Muscle of leg (tissue), 11 donors: ENCODE measurements around the gene C19orf85. TPM values are rescaled to one million over a fixed set of nuclear protein-coding genes. Genes with fewer than 3 reads are reported as not detected.
A peak's percentile ranks its signal among the peaks of the same experiment; 100 is the strongest.

Experiments
- DNase-seq: peaks from one replicate; pipeline ENCODE4 v3.0.0; 2013
- H3K27ac ChIP-seq: one replicate; pipeline ENCODE4 v1.5.1; 2013; ENCODE audit warnings: mild to moderate bottlenecking, low read length, control low read depth
- H3K27me3 ChIP-seq: one replicate; pipeline ENCODE4 v1.6.1; 2013; ENCODE audit warnings: low read length; ENCODE audit not compliant: control insufficient read depth, insufficient read depth
- H3K36me3 ChIP-seq: one replicate; pipeline ENCODE4 v1.6.1; 2013; ENCODE audit warnings: low read length; ENCODE audit not compliant: control insufficient read depth, insufficient read depth
- H3K4me1 ChIP-seq: one replicate; pipeline ENCODE4 v1.6.1; 2013; ENCODE audit warnings: low read length; ENCODE audit not compliant: control insufficient read depth, insufficient read depth
- H3K4me3 ChIP-seq: one replicate; pipeline ENCODE4 v1.5.1; 2013; ENCODE audit warnings: low read length, control low read depth
- H3K9me3 ChIP-seq: replicated peaks from 2 replicates; pipeline ENCODE4 v1.6.1; 2013; ENCODE audit warnings: low read depth, low read length; ENCODE audit not compliant: control insufficient read depth
- WGBS: methylation state at CpG from one replicate; pipeline ENCODE4 v1.1.5; 2013; ENCODE audit warnings: missing lambda C conversion rate; ENCODE audit not compliant: insufficient coverage; 5-methylcytosine and 5-hydroxymethylcytosine counted together
- polyA plus RNA-seq, 8 donors: library from polyadenylated mRNA; unstranded; fragments of 120-200 nt; gene quantifications; one replicate each; pipeline versions ENCODE4 v1.2.1 to v1.2.3, GENCODE V29; 2013; ENCODE audit warnings: inconsistent platforms in 1 of 8, low replicate concordance in 1 of 8; ENCODE audit not compliant: insufficient read length in 8 of 8, insufficient read depth in 1 of 8
- total RNA-seq: library from RNA; stranded (reverse); fragments of 120-200 nt; gene quantifications from one replicate; pipeline ENCODE4 v1.2.4, GENCODE V29; 2013

Gene C19orf85
- total and polyA plus RNA-seq, 9 donors = not detected

DNA sequence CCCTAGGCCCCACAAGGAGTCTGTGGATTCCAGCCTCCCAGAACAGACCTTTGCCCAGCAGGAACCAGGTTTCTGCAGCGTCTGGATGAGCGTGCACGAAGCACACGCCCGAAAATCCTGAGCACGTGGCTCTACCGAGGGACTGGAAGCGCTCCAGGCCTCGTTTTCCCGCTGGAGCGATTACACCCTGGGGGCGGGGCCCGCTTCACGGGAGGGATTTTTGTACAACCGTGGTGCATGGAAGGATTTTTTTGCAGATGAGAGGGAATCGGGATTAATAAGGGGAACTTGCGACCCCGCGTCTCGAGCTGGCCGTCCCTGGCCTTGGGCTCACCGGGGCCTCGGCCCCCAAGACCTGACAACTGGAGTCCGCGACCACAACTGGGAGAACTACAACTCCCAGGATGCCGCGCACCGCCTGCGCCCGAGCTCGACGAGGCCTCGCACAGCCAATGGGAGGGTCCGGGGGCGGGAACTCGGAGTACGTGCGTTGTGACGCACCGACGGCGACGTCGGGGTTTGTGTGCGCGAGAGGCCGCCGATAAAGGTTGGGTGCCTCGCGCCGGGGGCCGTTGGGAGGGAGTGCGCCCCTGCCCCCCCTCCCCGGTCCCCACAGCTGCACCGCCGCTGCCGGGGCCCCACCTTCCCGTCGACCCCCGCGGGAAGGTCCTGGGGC lies 11.7 kb upstream of the C19orf85 start, which contains the start of gene ZNF628:
TSS of gene ZNF628 (plus strand) at position 518 of the 676 bp plus-strand sequence. CDS start 3,294 bp downstream, outside the sequence.
- peak within 1 kb of the TSS; percentile 67 for H3K4me3 ChIP-seq
- peak; percentile 100 for DNase-seq
- peak within 1 kb of the TSS; percentile 93 for H3K27ac ChIP-seq
- H3K36me3 ChIP-seq = peaks cover under 1% of the 10 kb centered on the region
- under 1% methylated on average over 44 of the region's 61 CpGs for WGBS
- H3K27me3 ChIP-seq = no peaks in the 10 kb centered on the region
- H3K9me3 ChIP-seq = no peaks in the 10 kb centered on the region
- H3K4me1 ChIP-seq = peaks cover 46% of the 10 kb centered on the region

DNA sequence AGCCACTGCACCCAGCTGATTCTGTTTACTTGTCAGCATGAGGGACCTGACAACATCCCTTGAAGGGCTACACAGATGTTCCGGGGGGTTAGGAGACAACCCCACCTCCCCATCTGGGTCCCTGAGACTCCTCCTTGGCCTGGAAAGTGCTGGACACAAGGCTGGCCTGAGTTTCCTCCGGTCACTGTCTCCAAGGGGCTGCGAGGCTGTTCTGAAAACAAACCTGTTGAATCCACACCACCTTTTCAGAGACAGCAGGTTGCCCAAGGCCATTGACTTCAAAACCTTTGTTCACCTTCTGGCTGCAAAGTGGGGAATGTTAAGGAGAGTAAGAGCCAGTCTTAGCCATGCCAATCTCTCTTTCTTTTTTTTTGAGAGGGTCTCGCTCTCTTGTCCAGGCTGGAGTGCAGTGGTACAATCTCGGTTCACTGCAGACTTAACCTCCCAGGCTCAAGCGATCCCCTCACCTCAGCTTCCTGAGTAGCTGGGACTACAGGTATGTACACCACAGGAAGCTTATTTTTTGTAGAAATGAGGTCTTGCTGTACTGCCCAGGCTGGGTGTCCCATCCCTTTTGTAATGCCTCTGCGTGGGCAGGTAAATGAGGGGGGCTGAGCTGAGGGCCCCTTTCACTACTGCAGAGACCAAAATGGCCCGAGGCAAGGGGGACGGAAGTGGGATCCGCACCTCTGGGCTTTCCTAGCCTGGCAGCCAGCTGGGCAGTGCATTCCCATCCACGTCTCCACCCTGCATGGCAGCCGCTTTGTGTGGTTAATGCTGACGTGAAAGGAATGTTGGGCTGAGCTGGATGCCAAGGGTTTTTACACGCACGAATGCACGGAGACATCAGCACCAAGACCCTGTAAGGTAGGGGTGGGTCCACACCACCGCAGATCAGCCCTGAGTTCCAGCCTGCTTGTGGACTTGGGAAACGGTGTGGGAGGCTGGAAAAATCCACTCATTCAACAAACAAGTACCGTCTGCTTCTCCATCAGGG lies 10.0 kb upstream of the C19orf85 start:
- DNase-seq = no peak
- Histone ChIP-seq H3K27ac (peak overlapping the region; percentile 52), H3K4me1 (peaks cover 46% of the 10 kb centered on the region), H3K4me3 (no peak overlapping the region), H3K27me3 (no peaks in the 10 kb centered on the region), H3K9me3 (no peaks in the 10 kb centered on the region), H3K36me3 (no peaks in the 10 kb centered on the region)
- 92% methylated on average over 5 of the region's 19 CpGs for WGBS

DNA sequence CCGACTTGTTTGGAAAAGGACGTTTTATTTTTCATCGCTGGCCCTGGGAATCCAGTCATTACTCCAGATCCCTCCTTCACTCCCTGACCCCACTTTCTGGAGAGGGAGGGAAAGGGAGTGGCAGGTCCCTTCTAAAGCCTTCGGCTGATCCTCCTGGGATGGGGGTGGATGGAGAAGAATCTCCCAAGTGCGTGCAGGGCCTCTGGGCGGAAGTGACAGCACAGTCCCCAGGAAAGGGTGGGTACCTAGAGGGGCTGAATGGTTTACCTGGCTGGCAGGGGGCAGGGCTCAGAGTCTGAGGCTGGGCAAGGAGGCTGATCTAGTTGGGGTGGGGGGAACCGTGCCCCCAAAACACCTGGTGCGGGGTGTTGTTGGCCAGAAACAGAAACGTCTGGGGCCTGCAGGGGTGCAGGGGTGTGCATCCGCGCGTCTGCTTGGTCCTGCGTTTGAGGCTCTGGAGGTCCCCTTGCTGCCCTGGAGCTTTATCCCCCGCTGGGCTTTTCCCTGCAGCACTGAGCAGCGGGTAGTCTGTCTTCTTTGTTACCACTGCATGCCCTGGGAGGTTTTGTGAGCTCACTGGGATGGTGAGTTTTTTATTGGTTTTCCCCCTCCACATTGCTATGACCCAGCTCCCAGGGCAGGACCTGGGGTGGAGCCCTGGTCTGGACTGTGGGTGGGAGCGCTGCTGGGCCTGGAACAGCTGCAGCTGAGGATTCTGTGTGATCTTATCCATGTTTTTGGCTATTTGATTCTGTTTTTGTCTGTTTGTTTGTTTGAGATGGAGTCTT lies 8.9 kb upstream of the C19orf85 start:
- H3K4me3 ChIP-seq = no peak overlapping the region
- H3K27me3 ChIP-seq = no peaks in the 10 kb centered on the region
- no peak for DNase-seq
- H3K27ac ChIP-seq = peak overlapping the region; percentile 67
- no peaks in the 10 kb centered on the region for H3K36me3 ChIP-seq
- peaks cover 45% of the 10 kb centered on the region for H3K4me1 ChIP-seq
- H3K9me3 ChIP-seq = no peaks in the 10 kb centered on the region
- WGBS = 38% methylated on average over 12 of the region's 16 CpGs

DNA sequence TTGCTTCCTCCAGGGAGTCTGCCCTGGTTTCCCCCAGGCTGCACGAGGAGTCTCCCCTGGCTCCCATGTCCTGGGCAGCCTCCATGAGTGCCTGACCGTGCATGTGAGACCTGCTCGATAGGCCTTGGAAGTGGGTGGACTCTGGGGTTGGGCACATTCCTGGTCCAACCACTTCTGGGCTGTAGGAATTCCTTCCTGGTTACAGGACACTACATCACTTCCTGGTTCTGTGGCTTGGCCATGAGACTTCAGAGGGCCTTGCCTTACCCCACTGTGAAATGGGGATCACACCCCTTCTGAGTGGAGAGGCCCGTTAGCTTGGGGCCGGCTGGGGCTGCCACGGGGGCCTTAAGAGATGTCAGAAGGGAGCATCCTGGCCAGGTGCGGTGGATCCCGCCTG lies 7.9 kb upstream of the C19orf85 start:
- 86% methylated on average over 5 of the region's 8 CpGs for WGBS
- H3K4me1 ChIP-seq = peaks cover 43% of the 10 kb centered on the region
- DNase-seq = no peak
- H3K27ac ChIP-seq = no peak overlapping the region
- no peaks in the 10 kb centered on the region for H3K36me3 ChIP-seq
- no peaks in the 10 kb centered on the region for H3K27me3 ChIP-seq
- H3K9me3 ChIP-seq = no peaks in the 10 kb centered on the region
- H3K4me3 ChIP-seq = no peak overlapping the region

DNA sequence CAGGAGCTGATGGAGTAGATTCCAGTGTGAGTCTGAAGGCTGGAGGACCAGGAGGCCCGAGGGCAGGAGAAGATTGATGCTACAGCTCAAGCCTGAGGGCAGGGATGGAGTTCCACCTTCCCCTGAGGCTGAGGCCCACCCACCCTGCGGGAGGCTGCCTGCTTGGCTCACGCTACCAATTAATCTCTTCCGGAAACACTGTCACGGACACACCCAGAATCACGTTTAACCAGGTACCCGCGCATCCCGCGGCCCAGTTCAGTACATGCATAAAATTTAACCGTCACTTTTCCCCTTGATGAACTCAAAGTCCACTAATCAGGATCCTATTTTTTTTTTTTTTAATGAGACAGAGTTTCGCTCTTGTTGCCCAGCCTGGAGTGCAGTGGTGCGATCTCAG lies 6.7 kb upstream of the C19orf85 start:
- Histone ChIP-seq H3K36me3 (no peaks in the 10 kb centered on the region), H3K4me1 (peaks cover 41% of the 10 kb centered on the region), H3K9me3 (no peaks in the 10 kb centered on the region), H3K27ac (no peak overlapping the region), H3K27me3 (no peaks in the 10 kb centered on the region), H3K4me3 (no peak overlapping the region)
- 76% methylated on average over 13 of the region's 13 CpGs for WGBS
- DNase-seq = no peak

DNA sequence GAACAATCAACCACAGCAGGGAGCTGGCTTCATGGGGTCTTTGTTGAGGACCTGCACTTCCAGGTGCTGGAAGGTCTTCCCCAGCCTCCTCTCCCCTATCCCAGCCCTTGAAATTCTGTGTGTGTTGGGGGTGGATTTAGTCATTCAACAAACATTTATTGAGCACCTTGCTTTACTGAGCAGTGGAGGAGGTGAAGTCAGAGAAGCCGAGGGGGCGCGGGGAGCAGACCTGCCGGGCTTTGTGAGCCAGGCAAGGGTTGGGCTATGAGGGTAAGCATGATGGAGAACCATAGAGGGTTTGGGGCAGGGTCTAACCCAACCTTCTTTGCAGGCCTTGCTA lies 3.5 kb upstream of the C19orf85 start:
- no peaks in the 10 kb centered on the region for H3K27me3 ChIP-seq
- 23% methylated on average over 4 of the region's 4 CpGs for WGBS
- H3K4me1 ChIP-seq = peaks cover 11% of the 10 kb centered on the region
- H3K36me3 ChIP-seq = no peaks in the 10 kb centered on the region
- DNase-seq = no peak
- no peaks in the 10 kb centered on the region for H3K9me3 ChIP-seq
- H3K4me3 ChIP-seq = no peak overlapping the region
- H3K27ac ChIP-seq = no peak overlapping the region

DNA sequence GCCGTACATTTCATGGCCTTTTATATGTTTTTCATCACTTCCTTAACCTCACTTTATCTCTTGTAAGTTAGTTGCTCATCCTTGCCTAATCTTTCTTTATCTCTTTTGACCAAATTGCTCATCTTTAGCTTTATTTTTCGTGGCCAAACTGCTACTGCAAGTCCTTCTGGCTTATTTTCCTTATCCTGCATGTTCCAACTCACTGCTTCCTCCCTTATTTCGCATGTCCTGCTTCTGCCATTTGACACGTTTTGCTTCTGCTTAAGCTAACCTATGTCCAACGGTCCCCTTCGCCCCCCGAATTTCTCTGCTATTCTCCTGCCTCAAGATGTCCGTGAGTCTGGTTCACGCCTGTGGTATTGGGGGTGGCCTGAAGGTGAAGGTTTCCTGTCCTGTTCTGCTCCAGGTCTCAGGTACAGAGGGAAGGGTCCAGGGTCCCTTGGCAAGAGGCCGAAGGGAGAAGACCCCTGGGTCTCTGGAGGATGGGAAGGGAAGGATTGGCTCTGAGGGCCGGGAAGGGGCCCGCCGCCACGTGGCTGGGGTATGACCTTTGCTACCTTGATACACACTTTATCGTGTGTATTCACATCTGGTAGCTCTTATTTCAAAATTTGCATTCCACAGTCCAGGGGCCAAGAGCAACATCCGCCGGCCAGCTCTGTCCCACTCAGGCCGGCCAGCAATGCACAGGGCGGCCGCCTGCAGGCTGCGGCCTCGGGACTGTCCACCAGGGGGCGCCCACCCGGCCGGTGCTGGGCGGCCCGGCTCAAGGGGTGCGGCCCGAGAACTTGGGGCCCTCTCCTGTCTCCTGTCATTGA lies 2.9 kb upstream of the C19orf85 start:
- H3K27ac ChIP-seq = no peak overlapping the region
- H3K4me1 ChIP-seq = peaks cover 9% of the 10 kb centered on the region
- peak; percentile 85 for DNase-seq
- 20% methylated on average over 20 of the region's 29 CpGs for WGBS
- no peak overlapping the region for H3K4me3 ChIP-seq
- H3K9me3 ChIP-seq = no peaks in the 10 kb centered on the region
- no peaks in the 10 kb centered on the region for H3K36me3 ChIP-seq
- H3K27me3 ChIP-seq = no peaks in the 10 kb centered on the region

DNA sequence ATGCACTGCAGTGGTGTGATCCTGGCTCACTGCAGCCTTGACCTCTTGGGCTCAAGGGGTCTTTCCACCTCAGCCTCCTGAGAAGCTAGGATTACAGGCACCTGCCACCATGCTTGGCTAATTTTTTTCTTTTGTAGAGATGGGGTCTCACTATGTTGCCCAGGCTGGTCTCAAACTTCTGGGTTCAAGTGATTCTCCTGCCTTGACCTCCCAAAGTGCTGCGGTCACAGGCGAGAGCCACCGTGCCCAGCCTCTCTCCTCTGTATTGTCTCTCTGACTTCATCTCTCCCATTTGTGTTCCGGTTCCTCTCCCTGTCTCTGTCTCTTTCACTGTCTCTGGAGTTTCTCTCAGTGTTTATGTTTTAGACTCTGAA lies 1.7 kb upstream of the C19orf85 start:
- H3K36me3 ChIP-seq = no peaks in the 10 kb centered on the region
- H3K27ac ChIP-seq = peak overlapping the region; percentile 42
- peaks cover 17% of the 10 kb centered on the region for H3K4me1 ChIP-seq
- no peak overlapping the region for H3K4me3 ChIP-seq
- no peaks in the 10 kb centered on the region for H3K9me3 ChIP-seq
- no peak for DNase-seq
- no peaks in the 10 kb centered on the region for H3K27me3 ChIP-seq
- 83% methylated on average over 3 of the region's 4 CpGs for WGBS

DNA sequence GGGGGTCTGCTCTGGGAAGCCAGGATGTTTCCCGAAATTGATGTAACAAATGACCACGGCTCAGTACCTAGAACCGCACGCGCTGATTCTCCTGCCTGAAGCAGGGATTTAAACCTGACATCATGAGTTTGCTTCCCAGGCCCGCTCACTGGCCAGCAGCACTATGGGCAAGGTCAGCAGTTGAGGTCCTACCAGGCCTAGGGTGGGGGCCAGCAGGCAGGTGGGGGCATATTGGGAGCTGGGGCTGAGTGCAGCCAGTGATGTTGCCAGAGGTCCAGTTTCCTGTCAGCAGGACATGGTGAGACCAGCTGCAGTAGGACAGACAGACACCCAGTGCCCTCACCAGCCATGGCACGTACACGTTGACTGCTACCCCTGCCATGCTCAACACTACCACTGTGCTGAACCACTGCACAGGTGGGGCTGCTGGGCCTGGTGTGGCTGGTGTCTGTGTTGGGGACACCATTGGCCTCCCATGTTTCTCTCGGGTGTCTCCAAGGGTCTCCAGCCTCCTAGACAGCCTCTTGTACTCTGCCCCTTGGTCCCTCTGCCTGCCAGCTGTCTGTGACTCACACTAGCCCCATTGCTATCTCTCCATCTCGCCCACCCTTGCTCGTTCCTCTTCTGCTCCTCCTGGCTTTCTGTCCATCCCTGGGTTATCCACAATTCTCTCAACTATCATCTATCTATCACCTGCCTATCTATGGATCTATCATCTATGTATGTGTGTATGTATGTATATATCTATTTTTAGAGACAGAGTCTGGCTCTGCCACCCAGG lies 1.1 kb upstream of the C19orf85 start:
- peaks cover 22% of the 10 kb centered on the region for H3K4me1 ChIP-seq
- no peaks in the 10 kb centered on the region for H3K27me3 ChIP-seq
- H3K9me3 ChIP-seq = no peaks in the 10 kb centered on the region
- 79% methylated on average over 7 of the region's 11 CpGs for WGBS
- H3K27ac ChIP-seq = no peak overlapping the region
- H3K36me3 ChIP-seq = no peaks in the 10 kb centered on the region
- no peak for DNase-seq
- no peak overlapping the region for H3K4me3 ChIP-seq
